Stimulated activated CD4-positive, alpha-beta T cell treated with anti-CD3 and anti-CD28 coated beads, Interleukin-4, amount 100 ng/mL, for 24 hours (primary cell): ENCODE results near the gene LINC00305.

Experiments
- DNase-seq: peaks from one replicate; pipeline ENCODE4 v3.0.0-alpha.2; 2020

Gene LINC00305

DNA sequence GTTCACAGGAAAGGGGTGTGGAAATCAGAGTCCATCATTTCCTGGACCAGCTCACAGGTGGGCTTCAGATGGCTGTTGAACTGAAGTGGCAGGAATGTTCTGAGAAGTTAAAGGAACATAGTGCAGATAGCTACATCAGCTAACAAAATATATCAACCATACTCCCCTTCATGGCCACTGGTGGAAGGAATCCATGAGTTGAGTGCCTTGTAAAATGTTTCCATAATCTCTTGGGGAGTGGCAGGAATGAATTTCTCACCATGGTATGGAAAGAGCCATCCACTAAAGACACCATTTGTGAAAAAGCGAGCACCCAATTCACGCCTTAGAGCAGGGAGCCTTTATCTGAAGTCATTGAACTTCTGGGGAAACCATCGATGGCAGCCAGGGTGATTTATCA, at the start of gene LINC00305:
Gene LINC00305, minus strand, starts transcription at position 101 of the 400 bp plus-strand sequence.
- no peak for DNase-seq

DNA sequence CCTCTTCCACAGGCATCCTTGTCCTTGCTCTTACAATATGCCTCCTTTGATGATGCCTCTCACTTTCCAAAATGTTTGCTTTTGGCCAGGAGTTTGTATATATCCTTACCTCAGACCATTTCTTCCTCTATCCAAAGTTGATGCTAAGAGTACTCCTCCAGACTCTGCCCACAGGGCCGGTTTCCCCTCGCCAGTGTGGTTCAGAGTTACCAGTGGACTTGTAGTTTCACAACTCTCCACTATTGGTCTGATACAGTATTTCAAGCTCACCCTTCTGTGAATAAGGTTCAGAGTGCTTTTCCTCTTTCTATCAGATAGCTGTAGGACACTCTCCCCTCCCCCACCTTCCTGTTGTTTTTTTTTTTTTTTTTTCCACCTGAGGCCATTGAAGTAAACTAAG, 42.2 kb upstream of the LINC00305 start:
- DNase-seq = no peak

DNA sequence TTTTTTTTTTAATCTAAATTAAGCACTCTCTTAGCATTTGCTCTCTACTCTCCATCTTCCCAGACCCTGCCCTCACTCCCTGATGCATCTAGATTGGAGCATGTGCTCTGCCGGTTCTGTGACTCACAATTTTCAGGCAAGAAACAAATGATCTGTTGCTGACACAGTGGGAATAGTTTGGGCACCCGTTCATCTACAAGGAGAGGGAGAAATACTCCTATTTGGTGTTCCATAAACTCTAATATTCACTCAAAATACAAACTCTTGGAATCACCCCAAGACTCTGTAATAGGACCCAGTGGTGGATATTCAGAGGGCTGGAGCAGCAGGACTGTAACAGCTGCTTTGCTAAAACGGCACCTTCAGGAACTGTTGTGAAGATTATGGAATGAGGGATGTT, 37.1 kb upstream of the LINC00305 start:
- no peak for DNase-seq

DNA sequence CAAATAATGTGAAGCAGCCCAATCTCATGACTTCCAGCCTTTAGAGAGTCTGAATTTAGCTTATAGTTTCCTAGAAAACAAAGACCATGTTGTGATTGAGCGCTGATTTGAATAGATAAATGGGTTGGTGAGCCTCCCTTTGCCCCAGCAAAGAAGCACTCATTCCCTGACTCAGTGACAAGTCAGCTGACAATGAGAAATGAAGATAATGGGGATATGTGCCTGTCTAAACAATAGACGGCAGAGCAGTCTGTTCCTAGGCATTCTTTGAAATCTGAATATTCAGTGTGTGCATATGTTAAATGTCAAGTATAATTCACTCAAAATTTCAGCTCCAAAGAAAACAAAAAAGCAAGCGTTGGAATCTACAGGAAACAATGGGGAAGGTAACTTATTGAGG, 34.8 kb upstream of the LINC00305 start:
- DNase-seq = no peak

DNA sequence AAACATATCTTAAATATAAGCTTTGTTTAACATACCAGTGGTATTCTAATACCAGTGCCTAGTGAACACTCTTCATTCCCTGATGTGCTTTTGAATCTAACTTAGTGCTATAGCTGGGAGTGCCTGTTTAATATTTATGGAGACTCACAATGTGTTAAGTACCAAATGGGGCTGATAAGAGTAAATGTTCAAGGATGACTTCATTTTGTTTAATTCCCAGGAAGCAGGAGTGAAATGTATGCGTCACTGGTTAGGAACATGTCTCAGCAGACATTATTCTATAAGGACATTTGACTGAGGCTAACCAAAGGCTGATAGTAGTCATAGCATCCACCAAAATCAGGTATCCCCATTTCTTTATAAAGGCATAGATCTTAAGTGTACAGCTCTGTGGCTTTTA, 31.7 kb upstream of the LINC00305 start:
- DNase-seq = no peak

DNA sequence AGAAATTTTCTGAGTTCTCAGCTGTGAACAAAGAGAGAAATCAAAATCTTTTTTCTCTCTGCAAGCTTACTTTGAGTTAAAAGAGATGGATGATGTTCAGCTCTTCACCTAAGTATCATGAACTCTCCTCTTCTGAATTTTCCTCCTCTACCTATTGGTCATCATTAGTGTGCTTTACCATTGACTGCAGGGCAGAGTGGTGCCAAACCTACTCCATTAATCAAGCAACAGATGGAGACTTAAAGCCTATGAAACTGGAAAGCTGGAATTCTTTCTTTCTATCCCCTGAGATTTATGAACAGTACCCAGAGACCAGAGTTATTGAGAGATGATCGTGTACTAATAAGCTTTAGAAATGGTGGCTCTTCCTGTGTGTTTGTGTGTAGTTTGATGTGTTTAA, 31.3 kb upstream of the LINC00305 start:
- DNase-seq = no peak

DNA sequence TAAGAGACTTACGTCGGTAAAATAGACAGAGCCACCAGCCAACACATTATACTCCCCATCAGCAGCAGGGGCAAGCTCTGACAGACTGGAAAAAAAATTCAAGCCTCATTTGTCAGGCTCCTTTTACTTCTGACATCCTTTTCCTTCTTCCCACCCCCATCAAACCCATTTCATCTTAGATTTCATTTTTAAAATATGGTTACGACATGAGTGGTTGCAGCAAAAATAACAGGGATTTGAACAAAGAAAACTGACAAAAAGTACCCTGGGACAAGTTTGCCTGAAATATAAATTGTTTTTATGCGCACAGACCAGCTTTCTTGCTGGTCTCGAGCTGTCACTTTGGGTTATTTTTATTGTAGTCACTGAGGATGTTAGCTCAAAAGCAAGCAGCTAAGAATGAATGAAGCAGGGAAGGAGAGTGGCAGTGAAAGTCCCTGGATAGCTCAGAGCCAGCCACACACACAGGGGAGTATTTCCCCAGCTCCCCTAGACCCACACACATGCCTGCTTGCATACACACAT, 30.7 kb upstream of the LINC00305 start:
- DNase-seq = no peak

DNA sequence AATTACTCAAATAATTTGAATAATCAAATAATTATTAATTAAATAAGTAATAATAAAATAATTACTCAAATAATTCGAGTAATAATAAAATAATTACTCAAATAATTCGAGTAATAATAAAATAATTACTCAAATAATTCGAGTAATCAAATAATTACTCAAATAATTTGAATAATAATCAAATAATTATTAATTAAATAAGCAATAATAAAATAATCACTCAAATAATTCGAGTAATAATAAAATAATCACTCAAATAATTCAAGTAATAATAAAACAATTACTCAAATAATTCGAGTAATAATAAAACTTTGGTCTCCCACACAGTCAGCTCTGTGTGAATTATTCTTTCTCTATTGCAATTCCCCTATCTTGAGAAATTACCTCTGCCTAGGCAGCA, 30.0 kb upstream of the LINC00305 start:
- DNase-seq = no peak

DNA sequence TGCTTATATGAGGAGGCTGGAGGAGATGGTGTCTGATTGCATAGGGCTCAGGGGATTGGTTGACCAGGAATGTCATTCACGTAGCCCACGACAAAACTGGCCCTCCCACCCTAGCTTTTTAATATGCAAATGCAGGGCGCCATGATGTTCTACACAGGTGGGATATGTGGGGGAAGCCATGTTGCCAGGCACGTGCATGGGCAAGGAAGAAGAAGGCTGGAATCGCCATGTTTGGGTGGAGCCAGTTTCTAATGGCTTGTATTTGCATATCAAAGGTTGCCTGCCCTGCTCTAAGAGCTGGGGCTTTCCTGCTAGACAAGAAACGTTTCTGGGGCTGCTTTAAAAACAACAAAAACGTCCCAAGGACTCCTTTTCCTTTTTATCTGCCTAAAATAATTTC, 26.5 kb upstream of the LINC00305 start:
- DNase-seq = no peak

DNA sequence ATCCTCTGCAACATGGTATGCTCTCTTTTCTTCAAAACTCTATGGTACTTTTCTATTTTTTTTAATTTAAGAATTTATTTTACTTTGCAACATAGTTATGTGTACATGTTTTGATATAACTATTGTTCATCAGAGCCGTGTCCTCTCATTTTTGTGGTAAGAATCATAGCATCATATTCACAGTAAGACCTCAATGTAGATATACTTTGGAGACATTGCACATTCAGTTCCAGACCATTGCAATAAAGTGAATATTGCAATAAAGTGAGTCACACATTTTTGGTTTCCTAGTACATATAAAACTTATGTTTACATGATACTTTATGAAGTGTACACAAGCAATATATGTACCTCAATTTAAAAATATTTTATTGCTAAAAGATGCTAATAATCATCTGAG, 22.7 kb upstream of the LINC00305 start:
- no peak for DNase-seq

DNA sequence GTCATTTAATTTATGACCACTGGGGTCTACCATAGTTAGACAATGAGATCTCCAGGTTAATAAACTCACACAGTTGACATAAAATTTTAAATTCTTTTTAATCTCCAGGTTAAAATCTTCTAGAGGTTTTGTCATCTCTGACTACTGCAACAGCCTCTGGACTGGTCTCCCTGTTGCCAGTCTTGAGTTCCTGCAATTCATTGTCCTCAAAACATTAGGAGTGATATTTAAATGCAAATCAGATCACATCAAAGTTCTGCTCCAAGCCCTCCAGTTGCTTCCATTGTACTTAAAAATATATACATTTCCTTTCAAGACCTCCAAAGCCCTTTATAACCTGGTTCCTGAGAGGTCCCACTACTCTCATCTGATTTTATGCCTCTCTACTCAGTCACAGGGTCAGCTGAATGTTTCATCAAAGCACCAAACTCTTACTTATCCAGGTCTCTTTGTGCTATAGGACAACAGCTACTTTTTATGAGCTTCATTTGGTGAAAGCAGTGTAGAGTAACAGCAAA, 18.6 kb upstream of the LINC00305 start:
- no peak for DNase-seq

DNA sequence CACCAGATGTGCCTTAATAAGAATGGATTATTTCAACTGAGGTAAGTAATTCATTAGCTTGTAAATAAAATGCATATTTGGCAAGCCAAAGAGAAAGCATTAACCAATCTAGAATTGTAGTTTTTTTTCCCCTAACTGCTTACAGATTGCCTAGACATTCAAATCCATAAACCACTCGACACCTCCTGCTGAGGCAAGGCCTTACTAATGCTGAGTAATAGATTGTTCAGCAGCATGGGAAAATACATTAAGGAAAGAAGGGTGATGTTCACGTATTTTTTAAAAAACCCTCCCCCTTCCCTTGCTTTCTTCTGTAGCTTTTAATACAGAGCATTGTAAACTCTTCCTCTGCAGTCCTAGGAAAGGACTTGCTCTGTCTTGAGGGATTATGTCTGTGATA, 17.0 kb upstream of the LINC00305 start:
- DNase-seq = no peak

DNA sequence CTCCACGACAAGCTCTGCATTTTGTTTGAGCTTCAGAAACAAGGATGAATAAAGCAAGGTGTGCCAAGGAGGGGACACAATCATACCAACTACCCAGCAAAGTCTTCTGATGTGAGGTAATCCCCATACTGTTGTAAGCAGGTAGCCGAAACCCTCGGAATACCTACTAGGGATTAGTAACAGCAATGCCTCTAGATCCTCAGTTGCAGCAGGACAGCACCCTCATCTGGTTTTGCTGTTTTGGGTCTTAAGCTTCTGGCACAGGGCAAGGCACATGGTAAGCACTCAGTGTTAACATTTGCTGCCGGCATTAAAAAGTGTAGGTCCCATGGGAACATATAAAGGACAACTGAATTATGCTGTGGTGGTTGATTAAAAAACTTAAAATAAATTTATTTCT, 16.0 kb upstream of the LINC00305 start:
- DNase-seq = no peak

DNA sequence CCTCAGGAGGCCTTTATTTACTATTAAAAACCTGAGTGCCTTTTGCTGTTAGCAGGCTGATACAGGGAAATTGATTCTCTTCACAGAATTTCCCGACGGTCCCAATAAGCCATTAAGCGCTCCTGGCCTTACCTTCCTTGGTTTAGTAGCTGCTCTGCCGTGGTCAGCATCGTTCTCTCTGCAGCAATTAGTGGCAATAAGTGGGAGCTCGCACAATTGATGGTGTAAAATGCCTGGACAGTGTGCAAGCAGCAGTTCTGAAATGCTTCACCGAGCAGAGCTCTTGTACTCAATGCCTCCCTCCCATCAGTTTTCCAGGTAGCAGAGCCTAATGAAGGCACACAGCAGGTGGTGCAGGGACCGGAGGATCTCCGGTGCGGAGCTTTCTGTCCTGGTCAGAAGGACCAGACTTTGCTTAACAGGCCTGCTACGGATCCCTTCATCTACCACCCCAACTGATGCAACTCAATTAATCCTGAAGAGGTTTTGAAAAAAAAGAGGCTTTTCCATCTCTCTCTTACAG, 1.1 kb upstream of the LINC00305 start:
- no peak for DNase-seq

DNA sequence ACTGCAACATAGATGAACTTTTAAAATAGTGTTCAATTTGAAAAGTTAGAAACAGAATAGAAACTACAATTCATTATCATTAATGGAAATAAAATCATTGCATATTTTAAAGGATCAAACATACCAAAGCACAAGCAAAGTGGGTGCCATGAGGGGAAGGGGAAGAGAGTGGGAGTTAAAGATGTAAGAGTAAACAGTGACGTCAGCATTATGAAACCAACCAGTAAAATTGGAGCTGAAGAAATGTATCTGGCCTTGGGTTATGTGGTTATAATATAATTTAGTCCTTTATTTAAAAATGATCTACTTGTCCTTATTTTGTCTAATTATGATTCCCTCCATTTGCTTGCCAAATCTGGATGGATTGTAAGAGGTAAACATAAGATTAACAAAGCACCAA, 6.0 kb downstream of the LINC00305 start:
- no peak for DNase-seq

DNA sequence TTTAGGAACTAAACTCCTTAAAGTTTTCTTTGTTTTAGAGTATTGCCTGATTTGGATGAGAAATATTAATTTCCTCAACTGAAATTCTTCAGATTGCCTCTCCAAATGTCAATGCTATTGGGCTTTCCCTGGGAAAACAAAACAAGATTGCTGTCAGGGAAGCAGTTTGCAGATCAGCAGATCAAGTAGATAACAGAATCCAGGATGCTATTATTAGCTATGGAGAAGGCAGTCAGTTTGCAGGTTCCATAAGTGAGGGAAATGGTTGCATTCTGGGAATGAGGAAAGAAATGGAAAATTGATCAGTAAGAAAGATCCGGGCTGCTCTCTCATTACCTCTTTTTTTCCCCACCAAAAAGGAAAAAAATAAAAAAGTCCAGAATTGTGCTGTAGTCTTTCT, 11.0 kb downstream of the LINC00305 start:
- no peak for DNase-seq

DNA sequence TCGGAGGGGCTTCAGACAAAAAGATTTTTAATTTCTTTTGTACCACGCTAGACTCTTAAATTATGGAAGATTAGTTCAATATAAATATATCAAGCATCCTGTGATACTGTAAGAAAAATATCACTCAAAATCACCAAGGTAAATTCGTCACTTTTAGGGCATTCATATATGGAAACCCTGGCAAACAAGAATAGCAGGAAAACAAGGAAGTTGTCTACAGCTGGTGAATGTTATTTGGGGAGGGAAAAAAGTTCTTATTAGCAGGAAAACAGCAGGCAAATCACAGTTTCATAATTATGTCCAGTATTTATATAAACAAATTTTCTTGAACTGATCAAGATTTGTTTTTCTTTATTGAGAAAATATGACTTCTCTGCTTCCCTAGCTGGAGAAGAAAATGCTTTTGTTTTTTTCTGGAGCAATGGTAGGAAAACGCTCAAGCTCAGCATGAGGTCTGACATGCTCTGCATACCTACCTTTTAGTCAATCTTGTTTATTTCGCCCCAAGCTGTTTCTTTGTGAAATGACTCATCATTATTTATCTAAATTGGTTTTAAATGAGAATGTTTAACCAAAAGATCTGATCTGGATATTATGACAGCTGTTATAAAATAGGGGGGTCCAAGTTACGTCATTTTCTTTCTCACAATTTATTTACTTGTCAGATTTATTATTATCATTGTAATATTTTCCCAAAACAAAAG, 14.7 kb downstream of the LINC00305 start:
- no peak for DNase-seq

DNA sequence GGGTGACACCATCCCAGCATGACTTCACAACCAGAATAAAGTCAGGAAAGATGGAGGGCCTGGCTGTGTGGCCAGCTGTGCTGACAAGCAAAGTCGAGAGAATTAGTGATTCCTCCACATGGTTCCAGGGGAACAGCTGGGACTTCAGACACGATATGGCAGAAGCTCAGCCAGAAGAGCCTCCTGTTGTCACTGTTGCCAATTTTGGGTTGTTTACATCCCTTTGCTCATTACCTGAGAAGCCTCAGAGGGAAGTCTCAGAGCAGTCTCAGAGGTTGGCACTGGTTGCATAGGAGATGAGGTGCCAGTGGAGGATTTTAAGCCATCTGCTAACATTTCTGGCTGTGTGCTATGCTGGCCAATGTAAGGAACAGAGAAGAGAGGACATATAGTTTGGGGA, 16.0 kb downstream of the LINC00305 start:
- DNase-seq = no peak

DNA sequence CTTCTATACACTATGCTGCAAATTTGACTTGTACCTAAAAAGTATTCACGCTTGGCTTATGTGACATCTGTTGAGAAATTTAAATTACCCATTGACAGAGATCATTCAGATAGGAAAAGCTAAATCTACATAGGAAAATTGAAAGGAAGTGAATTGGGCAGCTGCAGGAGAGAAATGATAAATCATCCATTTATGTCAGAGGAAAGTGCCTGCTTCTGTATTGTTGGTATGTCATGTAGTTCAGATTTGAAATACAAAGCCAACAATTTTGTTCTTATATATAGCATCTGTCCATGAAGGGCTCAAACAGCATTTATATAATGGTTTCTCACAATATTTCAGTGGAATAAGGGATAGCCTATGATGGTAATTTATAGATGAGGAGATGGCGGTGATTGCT, 17.6 kb downstream of the LINC00305 start:
- DNase-seq = no peak

DNA sequence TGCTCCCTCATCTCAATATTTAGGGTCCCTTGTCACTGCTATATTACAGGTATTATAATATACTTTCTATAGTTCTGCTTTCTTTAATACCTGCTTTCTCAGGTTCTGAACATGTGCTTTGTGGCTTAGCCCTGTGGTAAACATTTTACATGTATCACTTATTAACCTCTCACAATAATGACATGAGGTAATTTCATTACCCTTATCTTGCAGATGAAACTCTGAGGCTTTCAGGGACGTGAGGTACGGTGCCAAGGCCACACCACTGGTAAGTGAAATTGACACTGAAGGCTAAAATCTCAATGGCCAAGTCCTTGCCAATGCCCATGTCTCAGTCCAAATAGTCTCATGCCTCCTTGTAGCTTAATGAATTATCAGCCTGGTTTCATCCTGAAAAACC, 21.7 kb downstream of the LINC00305 start:
- DNase-seq = no peak

DNA sequence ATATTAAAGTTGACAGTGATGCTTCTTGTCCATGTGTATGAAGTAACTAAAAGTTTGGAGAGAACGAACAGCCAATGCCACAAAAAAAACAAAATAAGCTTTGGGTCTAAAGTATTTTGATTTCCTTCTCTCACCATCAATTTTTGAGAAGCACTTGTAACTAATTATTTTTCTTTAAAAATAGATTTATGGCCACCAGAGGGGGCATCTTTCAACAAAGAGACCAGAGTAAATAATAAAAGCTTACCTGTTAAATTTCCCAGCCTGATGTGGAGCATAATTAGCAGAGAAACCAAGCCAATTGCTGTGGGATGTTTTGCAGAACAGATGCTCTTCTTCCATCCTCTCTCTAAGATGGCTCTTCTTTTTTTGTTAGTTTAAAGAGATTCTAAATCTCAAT, 29.0 kb downstream of the LINC00305 start:
- no peak for DNase-seq

DNA sequence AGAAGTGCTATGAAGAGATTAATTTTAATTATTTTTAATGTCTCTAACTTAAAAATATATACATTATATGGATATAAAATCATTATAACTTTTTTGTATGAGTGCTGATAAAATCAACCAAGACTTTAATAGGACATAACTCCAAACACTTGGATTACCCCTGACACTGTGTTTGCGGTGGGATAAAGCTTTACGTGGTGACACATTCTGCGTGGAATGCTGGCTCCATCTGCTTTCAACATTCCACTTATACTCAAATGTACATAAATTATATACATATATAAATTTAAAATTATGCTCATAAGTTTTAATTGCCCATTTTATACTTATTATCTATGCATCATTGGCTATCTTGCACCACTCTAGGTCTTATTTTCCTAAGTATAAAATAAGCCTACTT, 30.5 kb downstream of the LINC00305 start:
- no peak for DNase-seq

DNA sequence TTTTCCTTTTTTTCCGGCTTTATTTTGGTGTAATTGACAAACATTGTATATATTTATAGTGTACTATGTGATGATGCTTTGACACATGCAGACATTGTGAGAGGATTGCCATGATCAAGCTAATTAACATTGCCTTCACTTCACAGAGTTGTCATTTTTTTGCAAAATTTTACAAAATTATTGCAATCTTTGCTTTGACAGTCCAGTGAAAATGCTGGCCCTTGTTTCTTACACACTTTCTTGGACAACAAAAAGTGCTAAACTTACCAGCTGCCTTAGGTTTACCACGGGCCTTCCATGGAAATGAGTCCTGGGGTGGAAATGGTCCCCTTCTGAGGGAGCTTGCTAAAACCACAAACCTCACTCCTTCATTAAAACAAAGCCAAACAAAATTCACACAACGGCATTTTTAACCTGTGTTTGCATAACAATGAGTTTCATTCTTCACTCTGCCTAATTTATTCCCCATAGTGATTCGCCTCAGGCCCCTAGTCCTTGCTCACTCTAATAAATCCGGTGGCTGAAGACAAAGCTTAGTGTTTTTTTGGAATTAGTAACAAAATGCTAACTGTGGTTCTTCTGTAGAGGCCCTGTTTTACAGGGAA, 32.2 kb downstream of the LINC00305 start:
- no peak for DNase-seq

DNA sequence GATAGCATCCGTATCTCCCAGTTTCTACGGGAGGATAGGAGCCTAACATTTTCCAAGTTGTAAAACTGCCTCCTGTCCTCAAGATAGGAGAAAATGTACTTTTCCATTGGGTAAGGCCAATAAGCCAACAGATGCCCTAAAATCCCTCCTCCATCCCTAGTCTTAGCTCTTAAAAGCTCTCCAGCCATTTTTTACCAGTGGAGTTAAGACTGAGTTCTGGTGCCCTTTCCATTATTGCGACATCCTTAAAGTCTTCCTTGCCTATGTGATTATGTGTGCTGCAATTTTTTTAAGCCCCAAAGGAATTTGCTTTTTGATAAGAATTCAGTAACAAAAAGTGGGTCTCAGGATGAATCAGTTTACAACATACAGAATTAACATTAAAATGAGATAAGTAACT, 33.0 kb downstream of the LINC00305 start:
- no peak for DNase-seq
